Subcutaneous adipose tissue (tissue), 4 donors: Measurements from ENCODE around the gene UBE2E2. TPM values are rescaled to one million over a fixed set of nuclear protein-coding genes. Genes with fewer than 3 reads are reported as not detected.

Experiments
- CTCF ChIP-seq: fragments of 450-650 bp; IDR thresholded peaks from one replicate; pipeline ENCODE4 v1.5.1; 2016; ENCODE audit warnings: low read depth, mild to moderate bottlenecking, control low read depth, antibody characterized with exemption, moderate library complexity
- total RNA-seq, 4 donors: library from RNA; depleted of rRNA; stranded (reverse); fragments of >200 nt; gene quantifications; one replicate each; pipeline ENCODE4 v1.1.0, GENCODE V29; 2016

UBE2E2 gene
- total RNA-seq, 4 donors from 2014 or later = 48.0 to 89.0 (median 63.4) TPM

DNA sequence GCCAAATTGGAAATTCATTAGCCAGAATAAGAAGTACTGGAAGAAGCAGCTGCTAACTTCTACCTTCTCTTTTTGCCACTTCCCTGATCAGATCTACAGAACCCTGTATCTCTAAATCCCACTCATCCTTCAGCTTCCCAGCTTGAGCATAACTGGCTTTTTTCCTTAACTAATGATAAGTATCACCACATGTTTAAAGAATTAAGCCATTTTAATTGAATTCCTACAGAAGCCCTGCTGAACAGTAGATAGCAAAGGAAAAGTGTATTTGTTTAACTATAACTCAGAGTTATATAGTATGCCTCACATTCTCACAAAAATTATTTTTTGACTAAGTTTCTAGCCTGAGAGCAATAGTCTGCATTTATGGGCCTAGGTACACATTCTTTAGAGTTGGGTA lies 262.4 kb downstream of the UBE2E2 start:
- TF ChIP-seq CTCF = no peak

- no peak for TF ChIP-seq CTCF
Observed at GRCh38 chr3:23468203-23468602, 265.1 kb downstream of the UBE2E2 start.

GRCh38 chr3:23474580-23475357 lies 271.6 kb downstream of the UBE2E2 start:
- no peak for TF ChIP-seq CTCF

- TF ChIP-seq CTCF = no peak
Observed at GRCh38 chr3:23475446-23475845, 272.3 kb downstream of the UBE2E2 start.

- no peak for TF ChIP-seq CTCF
Observed at GRCh38 chr3:23479026-23479425, 275.9 kb downstream of the UBE2E2 start.

DNA sequence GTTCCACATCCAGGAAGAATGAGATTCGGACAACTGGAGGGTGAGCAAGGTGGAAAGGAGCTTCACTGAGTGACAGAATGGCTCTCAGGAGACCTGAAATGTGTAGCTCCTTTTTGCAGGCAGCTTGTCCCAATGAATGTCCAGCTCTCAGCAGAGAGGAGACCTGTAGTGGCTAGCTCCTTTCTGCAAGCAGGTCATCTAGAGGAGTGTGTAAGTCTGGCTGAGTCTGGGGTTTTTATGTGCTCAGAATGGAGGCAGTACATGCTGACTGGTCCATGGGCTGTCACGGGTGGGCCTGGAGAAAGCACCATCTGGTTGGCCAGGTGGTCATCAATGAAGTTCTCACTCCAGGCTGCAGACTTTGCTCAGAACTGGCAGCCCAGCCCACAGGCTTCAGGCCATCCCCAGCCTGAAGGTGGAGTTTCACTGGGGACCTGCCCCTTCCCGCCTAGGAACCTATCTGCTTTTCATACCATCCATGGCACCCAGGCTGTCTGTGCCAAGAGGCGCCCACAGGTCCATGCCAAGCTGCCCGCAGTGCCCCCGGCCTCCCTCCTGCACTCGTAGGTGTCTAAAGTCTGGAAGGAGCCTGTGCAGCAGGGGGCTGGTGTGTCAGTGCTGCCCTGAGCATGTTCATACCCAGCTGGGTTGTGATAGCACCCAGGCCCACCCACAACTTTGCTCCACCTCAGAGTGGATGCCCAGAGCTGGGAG lies 276.6 kb downstream of the UBE2E2 start:
- no peak for TF ChIP-seq CTCF

- no peak for TF ChIP-seq CTCF
Observed at GRCh38 chr3:23480329-23480714, 277.2 kb downstream of the UBE2E2 start.
